Cardiac fibroblast (primary cell): ENCODE measurements around the gene RMC1.
A peak's percentile ranks its signal among the peaks of the same experiment; 100 is the strongest.
"Not testable (repeated sequence)": the region's sequence is repeated elsewhere in the genome, so short reads cannot be mapped to it uniquely, and the experiment has no call there.

ENCODE experiments used
- DNase-seq, 2 donors: peaks; one replicate each; pipeline versions ENCODE4 v3.0.0 to v3.0.0-alpha.2; 2010; ENCODE audit warnings: low read depth in 2 of 2
- H3K4me3 ChIP-seq, 2 donors: replicated peaks in 1 of 2; 1 replicate in 1 of 2; 2 replicates in 1 of 2; pipeline ENCODE4 v1.5.1; 2011; ENCODE audit warnings: low read depth in 2 of 2, low read length in 2 of 2, mild to moderate bottlenecking in 2 of 2, moderate library complexity in 1 of 2
- TF ChIP-seq, protein P1 (sequence below): IDR thresholded peaks from one replicate; pipeline ENCODE4 v1.5.1; 2011; ENCODE audit warnings: low read depth, mild to moderate bottlenecking, low read length, inconsistent platforms

Gene RMC1

GRCh38 chr18:23553887-23554286 is 50.6 kb downstream of the RMC1 start:
- no peak for DNase-seq
- TF ChIP-seq, protein P1, sequence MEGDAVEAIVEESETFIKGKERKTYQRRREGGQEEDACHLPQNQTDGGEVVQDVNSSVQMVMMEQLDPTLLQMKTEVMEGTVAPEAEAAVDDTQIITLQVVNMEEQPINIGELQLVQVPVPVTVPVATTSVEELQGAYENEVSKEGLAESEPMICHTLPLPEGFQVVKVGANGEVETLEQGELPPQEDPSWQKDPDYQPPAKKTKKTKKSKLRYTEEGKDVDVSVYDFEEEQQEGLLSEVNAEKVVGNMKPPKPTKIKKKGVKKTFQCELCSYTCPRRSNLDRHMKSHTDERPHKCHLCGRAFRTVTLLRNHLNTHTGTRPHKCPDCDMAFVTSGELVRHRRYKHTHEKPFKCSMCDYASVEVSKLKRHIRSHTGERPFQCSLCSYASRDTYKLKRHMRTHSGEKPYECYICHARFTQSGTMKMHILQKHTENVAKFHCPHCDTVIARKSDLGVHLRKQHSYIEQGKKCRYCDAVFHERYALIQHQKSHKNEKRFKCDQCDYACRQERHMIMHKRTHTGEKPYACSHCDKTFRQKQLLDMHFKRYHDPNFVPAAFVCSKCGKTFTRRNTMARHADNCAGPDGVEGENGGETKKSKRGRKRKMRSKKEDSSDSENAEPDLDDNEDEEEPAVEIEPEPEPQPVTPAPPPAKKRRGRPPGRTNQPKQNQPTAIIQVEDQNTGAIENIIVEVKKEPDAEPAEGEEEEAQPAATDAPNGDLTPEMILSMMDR, result no peak
- no peak overlapping the region for H3K4me3 ChIP-seq

GRCh38 chr18:23556145-23556780 is 53.0 kb downstream of the RMC1 start:
- H3K4me3 ChIP-seq, result no peak overlapping the region
- DNase-seq, result no peak
- TF ChIP-seq, protein P1, result no peak

GRCh38 chr18:23557511-23557910 is 54.2 kb downstream of the RMC1 start:
- not testable (repeated sequence) for DNase-seq, H3K4me3 ChIP-seq

GRCh38 chr18:23560186-23560585 is 56.9 kb downstream of the RMC1 start:
- peak in 1 of 2 donors; percentile 15 for DNase-seq
- H3K4me3 ChIP-seq, result no peak overlapping the region
- TF ChIP-seq, protein P1, result no peak

DNA sequence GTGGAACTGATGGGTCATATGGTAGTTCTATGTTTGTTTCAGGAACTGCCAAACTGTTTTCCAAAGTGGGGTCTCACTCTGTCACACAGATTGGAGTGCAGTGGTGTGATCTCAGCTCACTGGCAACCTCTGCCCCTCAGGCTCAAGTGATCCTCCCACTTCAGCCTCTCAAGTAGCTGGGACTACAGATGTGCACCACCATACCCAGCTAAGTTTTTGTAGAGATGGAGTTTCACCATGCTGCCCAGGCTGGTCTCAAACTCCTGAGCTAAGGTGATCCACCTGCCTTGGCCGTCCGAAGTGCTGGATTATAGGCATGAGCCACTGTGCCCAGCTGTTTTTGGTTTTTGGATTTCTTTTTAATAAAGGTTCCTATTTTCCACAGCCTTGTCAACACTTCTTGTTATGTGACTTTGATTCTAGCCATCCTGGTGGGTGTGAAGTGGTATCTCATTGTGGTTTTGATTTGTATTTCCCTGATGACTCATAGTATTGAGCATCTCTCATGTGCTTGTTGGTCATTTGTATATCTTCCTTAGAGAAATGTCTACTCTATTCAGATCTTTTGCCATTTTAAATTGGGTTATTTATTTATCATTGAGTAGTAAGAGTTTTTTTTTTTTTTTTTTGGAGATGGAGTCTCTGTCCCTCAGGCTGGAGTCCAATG is 60.2 kb downstream of the RMC1 start:
- DNase-seq, result peak; percentile 48 to 64
- H3K4me3 ChIP-seq, result no peak overlapping the region
- TF ChIP-seq, protein P1, result no peak

DNA sequence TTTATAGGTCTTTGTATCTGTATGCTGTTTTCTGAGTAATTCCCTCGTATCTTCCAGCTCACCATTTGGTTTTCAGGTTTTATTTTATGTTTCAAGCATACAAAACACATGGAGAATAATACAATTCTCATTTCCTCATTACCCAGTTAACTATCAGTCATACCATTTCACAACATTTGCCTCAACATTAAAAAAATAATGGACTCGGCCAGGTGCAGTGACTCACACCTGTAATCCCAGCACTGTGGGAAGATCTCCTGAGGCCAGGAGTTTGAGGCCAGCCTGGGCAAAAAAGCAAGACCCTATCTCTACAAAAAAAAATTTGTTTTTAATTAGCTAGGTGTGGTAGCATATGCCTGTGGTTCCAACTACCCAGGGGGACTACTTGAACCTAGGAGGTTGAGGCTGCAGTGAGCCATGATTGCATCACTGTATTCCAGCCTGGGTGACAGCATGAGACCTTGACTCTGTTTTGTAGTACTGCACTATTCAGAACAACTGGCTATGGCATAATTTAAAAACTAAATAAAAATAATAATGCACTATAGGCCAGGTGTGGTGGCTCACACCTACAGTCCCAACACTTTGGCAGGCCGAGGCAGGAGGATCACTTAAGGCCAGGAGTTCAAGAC is 62.7 kb downstream of the RMC1 start:
- no peak for DNase-seq
- no peak overlapping the region for H3K4me3 ChIP-seq
- TF ChIP-seq, protein P1, result no peak

DNA sequence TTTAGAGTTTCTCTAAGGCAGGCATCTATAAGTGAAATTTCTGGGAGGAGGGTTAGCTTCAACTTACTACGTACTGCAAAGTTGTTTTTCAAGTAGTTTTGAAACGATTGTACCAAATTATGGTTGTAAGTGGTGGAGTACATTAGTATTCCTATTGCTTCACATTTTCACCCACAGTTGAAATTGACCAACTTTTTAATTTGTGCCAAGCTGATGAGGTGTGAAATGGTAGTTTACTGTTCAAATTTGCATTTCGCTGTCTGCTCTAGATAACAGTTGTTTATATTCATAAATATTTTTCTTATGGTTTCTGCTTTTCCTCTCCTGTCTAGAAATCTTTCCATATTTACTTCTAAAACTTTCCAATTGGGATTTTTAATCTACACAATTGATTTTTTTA is 64.4 kb downstream of the RMC1 start:
- no peak overlapping the region for H3K4me3 ChIP-seq
- TF ChIP-seq, protein P1, result no peak
- no peak for DNase-seq
